GM12891 (cell line): ENCODE measurements around the gene APH1A.
"Not testable (repeated sequence)": the region's sequence is repeated elsewhere in the genome, so short reads cannot be mapped to it uniquely, and the experiment has no call there.

Experiments used
- DNase-seq: peaks from one replicate; pipeline ENCODE4 v3.0.0; 2011; ENCODE audit warnings: low spot score; ENCODE audit not compliant: insufficient read length
- FAIRE-seq: peaks from 2 replicates; lab custom pipeline; 2011; peaks lifted over from hg19 to GRCh38; lab: Jason Lieb, UNC
- PAX5 ChIP-seq: IDR thresholded peaks from 2 replicates; pipeline ENCODE4 v1.6.1; 2011; ENCODE audit warnings: low read length, moderate library complexity, mild to moderate bottlenecking; ENCODE audit not compliant: insufficient read depth, severe bottlenecking
- POLR2A ChIP-seq: IDR thresholded peaks from 2 replicates; pipeline ENCODE4 v1.6.1; 2011; ENCODE audit warnings: low read depth, low read length, control low read depth
- POLR2AphosphoS5 ChIP-seq: IDR thresholded peaks from 2 replicates; pipeline ENCODE4 v1.6.1; 2011; ENCODE audit warnings: low read depth, low read length, control low read depth
- POU2F2 ChIP-seq: IDR thresholded peaks from 2 replicates; pipeline ENCODE4 v1.6.1; 2011; ENCODE audit warnings: low read depth, mild to moderate bottlenecking, control low read depth, low read length, moderate library complexity
- SPI1 ChIP-seq: IDR thresholded peaks from 2 replicates; pipeline ENCODE4 v1.6.1; 2011; ENCODE audit warnings: low read depth, low read length, control low read depth
- TAF1 ChIP-seq: IDR thresholded peaks from 2 replicates; pipeline ENCODE4 v1.6.1; 2011; ENCODE audit warnings: low read depth, low read length, control low read depth

The APH1A gene

GRCh38 chr1:150234566-150235293, 34.1 kb downstream of the APH1A start:
- TF ChIP-seq POLR2A (peak; percentile 92), POU2F2 (peak; percentile 22; the same call in 1 of the 2 replicates), POLR2AphosphoS5 (peak; percentile 94), TAF1 (peak; percentile 76), SPI1 (no peak), PAX5 (no peak)
- FAIRE-seq = peak; percentile 87
- DNase-seq = peak; percentile 63

DNA sequence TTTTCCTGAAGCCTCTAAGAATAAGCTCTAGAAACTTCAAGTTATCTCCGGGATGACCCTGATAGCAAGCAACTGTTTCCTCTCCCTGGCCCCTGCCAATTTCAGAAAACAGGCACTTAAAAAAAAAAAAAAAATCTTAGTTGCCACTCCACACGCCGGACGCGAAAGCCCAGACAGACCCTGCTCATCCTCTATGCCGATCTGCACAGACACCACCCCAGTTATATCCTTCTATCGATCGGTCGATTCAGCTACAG, 34.6 kb downstream of the APH1A start:
- FAIRE-seq (no peak), DNase-seq (no peak)
- no peak for TF ChIP-seq PAX5
- TF ChIP-seq POLR2AphosphoS5 = no peak
- TF ChIP-seq POLR2A = no peak
- TF ChIP-seq TAF1 = no peak
- no peak for TF ChIP-seq SPI1

- TF ChIP-seq POU2F2 = no peak
- TF ChIP-seq POLR2A = no peak
- 0 out of 2 replicates have a peak, but pooled peaks have one; percentile 12 for TF ChIP-seq SPI1
- no peak for TF ChIP-seq PAX5
- no peak for TF ChIP-seq TAF1
- FAIRE-seq = no peak
- no peak for DNase-seq
Observed at GRCh38 chr1:150233359-150234308, 35.2 kb downstream of the APH1A start.

DNA sequence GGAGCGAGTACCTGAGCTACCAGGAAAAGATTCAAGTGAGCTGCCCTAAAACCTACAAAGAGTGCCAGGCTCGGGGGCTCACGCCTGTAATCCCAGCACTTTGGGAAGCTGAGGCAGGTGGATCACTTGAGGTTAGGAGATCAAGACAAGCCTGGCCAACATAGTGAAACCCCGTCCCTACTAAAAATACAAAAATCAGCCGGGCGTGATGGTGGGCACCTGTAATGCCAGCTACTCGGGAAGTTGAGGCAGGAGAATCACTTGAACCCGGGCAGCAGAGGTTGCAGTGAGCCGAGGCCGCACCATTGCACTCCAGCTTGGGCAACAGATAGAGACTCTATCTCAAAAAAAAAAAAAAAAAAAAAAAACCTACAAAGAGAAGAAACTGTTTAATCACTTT, 35.9 kb downstream of the APH1A start:
- FAIRE-seq, DNase-seq: not testable (repeated sequence)

DNA sequence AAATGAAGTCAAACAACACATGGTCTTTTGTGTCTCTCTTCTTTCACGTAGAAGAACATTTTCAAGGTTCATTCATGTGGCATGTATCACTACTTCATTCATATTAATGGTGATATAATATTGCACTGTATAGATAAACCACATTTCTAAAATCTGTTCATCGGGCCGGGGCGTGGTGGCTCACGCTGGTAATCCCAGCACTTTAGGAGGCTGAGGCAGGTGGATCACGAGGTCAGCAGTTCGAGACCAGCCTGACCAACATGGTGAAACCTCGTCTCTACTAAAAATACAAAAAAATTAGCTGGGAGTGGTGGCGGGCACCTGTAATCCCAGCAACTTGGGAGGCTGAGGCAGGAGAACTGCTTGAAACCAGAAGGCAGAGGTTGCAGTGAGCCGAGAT, 40.6 kb downstream of the APH1A start:
- not testable (repeated sequence) for DNase-seq, FAIRE-seq

GRCh38 chr1:150227228-150227627, 41.6 kb downstream of the APH1A start:
- FAIRE-seq = no peak
- no peak for DNase-seq
- TF ChIP-seq PAX5 (no peak), POLR2A (no peak), SPI1 (no peak), POLR2AphosphoS5 (no peak), TAF1 (no peak), POU2F2 (no peak)

DNA sequence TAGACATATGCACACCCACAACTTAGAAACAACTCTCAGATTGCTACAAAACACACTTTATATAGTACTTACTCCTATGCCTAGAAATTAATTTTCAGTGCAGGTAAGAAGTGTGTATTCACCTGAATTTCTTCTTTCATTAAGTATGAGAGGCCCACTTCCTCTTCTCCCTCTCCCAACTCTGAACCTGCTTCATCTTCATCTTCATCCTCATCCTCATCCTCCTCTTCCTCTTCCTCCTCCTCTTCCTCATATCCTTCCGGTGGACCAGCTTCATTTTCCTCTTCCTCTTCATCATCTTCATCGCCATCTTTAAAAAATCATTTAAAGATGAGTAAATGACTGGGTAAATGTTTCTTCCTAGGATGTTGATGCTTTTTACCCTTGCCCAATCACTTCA, 42.3 kb downstream of the APH1A start:
- TF ChIP-seq POU2F2 (no peak), TAF1 (no peak), SPI1 (peak; percentile 59)
- FAIRE-seq = no peak
- DNase-seq = no peak

DNA sequence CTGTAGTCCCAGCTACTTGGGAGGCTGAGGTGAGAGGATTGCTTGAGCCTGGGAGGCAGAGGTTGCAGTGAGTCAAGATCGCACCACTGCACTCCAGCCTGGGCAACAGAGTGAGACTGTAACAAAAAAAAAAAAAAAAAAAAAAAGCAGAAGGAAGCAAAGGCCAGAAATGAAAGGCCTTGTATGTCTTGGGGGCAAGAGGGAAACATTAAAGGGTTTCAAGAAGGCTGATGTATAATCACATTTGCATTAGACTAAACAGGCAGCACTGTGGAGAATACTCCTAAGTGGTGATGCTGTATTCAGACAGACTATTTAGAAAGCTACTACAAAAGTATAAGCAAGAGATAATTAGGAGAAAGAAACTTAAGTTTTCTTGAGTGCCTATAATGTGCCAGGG, 43.3 kb downstream of the APH1A start:
- DNase-seq = no peak
- TF ChIP-seq TAF1 = no peak
- no peak for TF ChIP-seq POLR2AphosphoS5
- no peak for TF ChIP-seq POU2F2
- no peak for TF ChIP-seq POLR2A
- TF ChIP-seq SPI1 = no peak
- no peak for TF ChIP-seq PAX5
- FAIRE-seq = no peak

DNA sequence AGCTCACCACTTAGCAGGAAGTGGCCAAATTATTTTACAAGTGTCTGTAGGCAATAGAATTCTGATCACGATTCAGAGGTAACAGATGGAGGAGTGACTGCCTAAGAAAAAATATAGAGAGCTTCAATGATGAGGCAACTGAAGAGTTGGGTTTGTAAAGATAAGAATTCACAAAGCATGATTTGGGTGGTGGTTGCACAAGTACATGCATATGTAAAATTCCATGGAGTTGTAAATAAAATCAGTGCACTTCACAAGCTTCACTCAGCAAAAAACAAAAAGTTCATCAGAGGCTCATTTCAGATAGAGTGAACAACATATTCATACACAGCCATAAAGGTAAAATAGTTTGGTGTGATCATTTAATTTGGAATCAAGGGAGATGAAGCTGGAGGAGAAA, 43.8 kb downstream of the APH1A start:
- DNase-seq = no peak
- FAIRE-seq = no peak
- TF ChIP-seq POLR2A (no peak), PAX5 (no peak)

GRCh38 chr1:150221552-150221951, 47.3 kb downstream of the APH1A start:
- FAIRE-seq (peak; percentile 33), DNase-seq (no peak)
- no peak for TF ChIP-seq POLR2AphosphoS5
- TF ChIP-seq SPI1 = no peak
- TF ChIP-seq POLR2A = no peak
- no peak for TF ChIP-seq TAF1
- TF ChIP-seq POU2F2 = no peak
- no peak for TF ChIP-seq PAX5

DNA sequence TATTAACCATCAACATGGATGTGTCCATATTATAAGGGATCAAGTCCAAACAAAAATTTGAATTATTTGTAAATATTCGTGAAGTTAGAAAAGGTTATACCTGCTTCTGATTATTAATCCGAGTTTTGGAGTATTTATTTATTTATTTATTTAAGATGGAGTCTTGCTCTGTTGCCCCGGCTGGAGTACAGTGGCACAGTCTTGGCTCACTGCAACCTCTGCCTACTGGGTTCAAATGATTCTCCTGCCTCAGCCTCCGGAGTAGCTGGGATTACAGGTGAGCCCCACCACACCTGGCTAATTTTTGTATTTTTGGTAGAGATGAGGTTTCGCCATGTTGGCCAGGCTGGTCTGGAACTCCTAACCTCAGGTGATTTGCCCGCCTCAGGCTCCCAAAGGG, 53.0 kb downstream of the APH1A start:
- FAIRE-seq, DNase-seq: not testable (repeated sequence)
